Tibial artery (tissue), 4 donors: Measurements from ENCODE around the gene CFAP97.

ENCODE experiments used
- DNase-seq, 2 donors: peaks; one replicate each; pipeline ENCODE4 v3.0.0-alpha.2; 2019
- H3K27ac ChIP-seq, 2 donors: fragments of 200-600 bp; sonication (generic) in 1 of 2; 1 replicate in 1 of 2; 2 replicates in 1 of 2; pipeline ENCODE4 v1.5.1; 2018 to 2019; ENCODE audit warnings: mild to moderate bottlenecking in 1 of 2
- H3K27me3 ChIP-seq, 2 donors: fragments of 200-600 bp; sonication (generic) in 1 of 2; one replicate each; pipeline versions ENCODE4 v1.5.1 to v1.6.0; 2016 to 2019
- H3K36me3 ChIP-seq, 3 donors: fragments of 200-600 bp; sonication (generic) in 2 of 3; one replicate each; pipeline ENCODE4 v1.5.1; 2016 to 2019; ENCODE audit warnings: mild to moderate bottlenecking in 2 of 3
- H3K4me1 ChIP-seq, 4 donors: fragments of 200-600 bp; sonication (generic) in 2 of 4; 1 replicate in 3 of 4; 2 replicates in 1 of 4; pipeline ENCODE4 v1.5.1; 2016 to 2019
- H3K4me3 ChIP-seq, 2 donors: fragments of 200-600 bp; sonication (generic) in 1 of 2; 1 replicate in 1 of 2; 2 replicates in 1 of 2; pipeline ENCODE4 v1.5.1; 2018 to 2019; ENCODE audit warnings: mild to moderate bottlenecking in 2 of 2
- H3K9me3 ChIP-seq, 3 donors: fragments of 200-600 bp; sonication (generic) in 1 of 3; one replicate each; pipeline ENCODE4 v1.5.1; 2016 to 2019
- CTCF ChIP-seq, 2 experiments: fragments of 200-600 bp in 1 of 2; fragments of 450-650 bp in 1 of 2; IDR thresholded peaks; one replicate each; pipeline ENCODE4 v1.5.1; 2017 to 2019; ENCODE audit warnings: antibody characterized with exemption in 2 of 2, mild to moderate bottlenecking in 1 of 2, moderate library complexity in 1 of 2
- intact Hi-C: fragments of 100-400 bp; cut with DNase I; formaldehyde crosslinking; loops from one replicate; pipeline ENCODE4 v1.15.0; 2023; ENCODE audit warnings: low total_unique reads

The CFAP97 gene

GRCh38 chr4:185194924-185195888 lies 8.6 kb downstream of the CFAP97 start:
- Histone ChIP-seq H3K27me3 (no peaks in the 10 kb centered on the region), H3K27ac (no peak overlapping the region), H3K4me3 (no peak overlapping the region), H3K4me1 (peaks cover 0 to 17% (median 2%) of the 10 kb centered on the region in 4 donors), H3K9me3 (no peaks in the 10 kb centered on the region), H3K36me3 (peaks cover 0 to 7% (median 2%) of the 10 kb centered on the region in 3 donors)
- TF ChIP-seq CTCF (IDR thresholded peaks at IDR 0.05), result no peak
- no peak for DNase-seq
- intact Hi-C loops, result no loop called here

- intact Hi-C loops, result no loop called here
- Histone ChIP-seq H3K9me3 (no peaks in the 10 kb centered on the region), H3K4me1 (peaks cover 0 to 9% (median 2%) of the 10 kb centered on the region in 4 donors), H3K27ac (no peak overlapping the region), H3K27me3 (no peaks in the 10 kb centered on the region), H3K36me3 (peaks cover 7 to 30% (median 18%) of the 10 kb centered on the region in 3 donors), H3K4me3 (no peak overlapping the region)
- TF ChIP-seq CTCF (IDR thresholded peaks at IDR 0.05), result no peak
- DNase-seq, result no peak
These were observed 11.7 kb downstream of the CFAP97 start for GRCh38 chr4:185192059-185192458.

- no peak for DNase-seq
- intact Hi-C loops, result no loop called here
- H3K36me3 ChIP-seq, result peaks cover 7 to 30% (median 18%) of the 10 kb centered on the region in 3 donors
These were observed 13.4 kb downstream of the CFAP97 start for GRCh38 chr4:185190306-185190856.

DNA sequence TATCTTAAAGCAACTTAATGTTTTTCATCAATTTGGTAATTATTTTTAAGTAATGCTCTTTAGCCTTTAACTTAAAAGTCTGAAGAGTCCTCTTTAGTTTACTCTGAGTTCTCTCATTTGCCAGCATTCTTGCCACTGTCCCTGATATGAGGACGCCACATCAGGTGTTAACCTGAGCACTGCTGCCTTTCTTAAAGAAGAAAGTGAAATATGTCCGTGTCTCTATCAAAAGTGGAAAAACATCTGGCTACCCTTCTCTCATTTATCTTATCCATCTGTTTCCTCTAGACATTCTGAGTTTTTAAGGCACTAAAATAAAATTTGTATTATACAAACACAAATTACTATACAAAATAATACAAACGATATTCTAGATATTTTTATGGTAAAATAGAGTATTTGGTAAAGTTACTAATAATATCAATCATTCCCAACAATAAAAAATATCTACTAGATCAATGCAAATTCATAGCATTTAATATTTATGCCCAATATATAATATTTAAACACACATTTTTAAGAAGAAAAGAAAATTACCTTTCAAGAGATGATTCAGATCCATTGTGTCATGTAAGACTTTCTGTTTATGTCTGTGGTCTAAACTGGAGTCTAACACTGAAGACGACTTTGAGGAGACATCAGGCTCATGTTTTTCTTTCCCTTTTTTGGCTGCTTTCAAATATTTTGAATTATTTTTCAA lies 14.0 kb downstream of the CFAP97 start:
- intact Hi-C loops, result loop anchor here (5.0 kb wide), 1 partner anchor 147 kb away; no protein-coding TSS in a partner anchor

More at GRCh38 chr4:185190306-185190856, 13.4 kb downstream of the CFAP97 start:
- no peaks in the 10 kb centered on the region for H3K27me3 ChIP-seq
- no peaks in the 10 kb centered on the region for H3K9me3 ChIP-seq
- no peak for TF ChIP-seq CTCF (IDR thresholded peaks at IDR 0.05)
- no peak overlapping the region for H3K4me3 ChIP-seq
- peaks cover 0 to 9% (median 2%) of the 10 kb centered on the region in 4 donors for H3K4me1 ChIP-seq
- H3K27ac ChIP-seq, result no peak overlapping the region

More for the DNA sequence above, 14.0 kb downstream of the CFAP97 start:
- Histone ChIP-seq H3K4me1 (peaks cover 0 to 9% (median 2%) of the 10 kb centered on the region in 4 donors), H3K27ac (no peak overlapping the region), H3K27me3 (no peaks in the 10 kb centered on the region), H3K36me3 (peaks cover 7 to 30% (median 18%) of the 10 kb centered on the region in 3 donors), H3K4me3 (no peak overlapping the region), H3K9me3 (no peaks in the 10 kb centered on the region)
- TF ChIP-seq CTCF (IDR thresholded peaks at IDR 0.05), result no peak
- no peak for DNase-seq
